BLaER1 treated with 17β-estradiol and CSF1 and Interleukin-3, amounts not matched to agents 10 nM and 100 nM (cell line): ENCODE measurements around the gene PLGRKT.
"Not testable (repeated sequence)": the region's sequence is repeated elsewhere in the genome, so short reads cannot be mapped to it uniquely, and the experiment has no call there.

Experiments used
- H3K27ac ChIP-seq, 11 experiments: shearing (Covaris generic); formaldehyde crosslinking; 2 replicates each; pipeline ENCODE4 v1.8.1; 2022
- H3K27me3 ChIP-seq, 11 experiments: shearing (Covaris generic); formaldehyde crosslinking; 2 replicates each; pipeline ENCODE4 v1.8.1; 2022
- H3K36me3 ChIP-seq, 11 experiments: shearing (Covaris generic); formaldehyde crosslinking; 2 replicates each; pipeline ENCODE4 v1.8.1; 2022
- H3K4me1 ChIP-seq, 10 experiments: shearing (Covaris generic); formaldehyde crosslinking; 2 replicates each; pipeline ENCODE4 v1.8.1; 2022
- H3K4me2 ChIP-seq, 11 experiments: shearing (Covaris generic); formaldehyde crosslinking; 2 replicates each; pipeline ENCODE4 v1.8.1; 2022
- H3K4me3 ChIP-seq, 10 experiments: shearing (Covaris generic); formaldehyde crosslinking; 2 replicates each; pipeline ENCODE4 v1.8.1; 2022
- H3K9ac ChIP-seq, 11 experiments: shearing (Covaris generic); formaldehyde crosslinking; 2 replicates each; pipeline ENCODE4 v1.8.1; 2022
- H3K9me3 ChIP-seq, 11 experiments: shearing (Covaris generic); formaldehyde crosslinking; replicated peaks in 1 of 11; 2 replicates each; pipeline ENCODE4 v1.8.1; 2022
- H4K20me1 ChIP-seq, 11 experiments: shearing (Covaris generic); formaldehyde crosslinking; 2 replicates each; pipeline ENCODE4 v1.8.1; 2022
- Cebpa-rat ChIP-seq, 11 experiments: shearing (Covaris generic); IDR thresholded peaks; 2 replicates each; pipeline ENCODE4 v1.8.1; 2022

The PLGRKT gene

DNA sequence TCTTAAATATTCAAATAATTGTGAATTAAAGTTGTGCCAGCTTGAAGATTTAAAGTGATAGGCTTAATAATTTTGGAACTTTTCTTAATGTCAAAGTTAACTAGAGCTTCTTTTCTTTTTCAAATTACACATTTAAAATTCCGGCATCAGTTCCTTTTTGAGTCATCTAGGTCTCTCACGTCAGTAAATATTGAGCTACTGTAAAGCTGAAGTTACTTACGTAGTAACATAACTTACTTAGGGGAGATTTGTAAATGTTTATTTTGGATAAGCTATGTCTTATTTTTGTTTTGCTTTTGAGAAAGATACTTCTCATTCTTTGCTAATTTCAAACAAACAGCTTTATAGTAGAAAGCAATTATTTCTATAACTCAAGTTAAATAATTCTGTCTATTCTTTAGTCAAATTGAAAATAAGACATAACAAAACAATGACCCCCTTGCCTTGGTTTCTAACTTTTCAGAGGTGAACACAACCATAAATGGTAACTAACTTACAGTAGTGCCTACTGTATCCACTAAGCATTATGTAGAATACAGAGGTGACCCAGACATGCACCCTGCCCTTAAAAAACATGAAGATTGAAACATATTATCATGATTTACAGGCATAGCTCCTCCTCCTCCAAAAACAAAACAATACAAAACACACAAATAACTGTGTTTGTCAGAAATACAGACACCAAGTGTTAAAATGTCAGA, 42.4 kb upstream of the PLGRKT start:
- H3K4me1 ChIP-seq, result peaks cover 0 to 50% (median 0%) of the 10 kb centered on the region in 10 experiments; a peak in 7 of 20 replicates
- H4K20me1 ChIP-seq, result no peaks in the 10 kb centered on the region
- H3K9me3 ChIP-seq, result peaks cover 0 to 18% (median 11%) of the 10 kb centered on the region in 11 experiments; a peak in 14 of 22 replicates
- no peak overlapping the region for H3K9ac ChIP-seq
- H3K4me3 ChIP-seq, result no peak overlapping the region
- H3K27me3 ChIP-seq, result no peaks in the 10 kb centered on the region
- H3K36me3 ChIP-seq, result 0 out of 22 replicates have a peak, but pooled peaks cover 0 to 3% (median 0%) of the 10 kb centered on the region in 11 experiments
- TF ChIP-seq Cebpa-rat (IDR thresholded peaks at IDR 0.05), result no peak
- H3K4me2 ChIP-seq, result no peak overlapping the region
- no peak overlapping the region for H3K27ac ChIP-seq

DNA sequence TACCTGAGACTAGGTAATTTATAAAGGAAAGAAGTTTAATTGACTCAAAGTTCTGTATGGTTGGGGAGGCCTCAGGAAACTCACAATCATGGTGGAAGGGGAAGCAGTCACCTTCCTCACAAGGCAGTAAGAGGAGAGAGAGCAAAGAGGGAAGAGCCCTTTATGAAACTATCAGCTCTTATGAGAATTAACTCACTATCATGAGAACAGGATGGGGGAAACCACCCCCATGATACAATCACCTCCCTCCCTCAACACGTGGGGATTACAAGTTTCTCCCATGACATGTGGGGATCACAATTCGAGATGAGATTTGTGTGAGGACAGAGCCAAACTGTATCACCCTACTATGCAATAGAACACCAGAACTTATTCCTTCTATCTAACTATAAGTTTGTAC, 40.5 kb upstream of the PLGRKT start:
- Histone ChIP-seq H4K20me1 (no peaks in the 10 kb centered on the region), H3K9me3 (peaks cover 0 to 18% (median 11%) of the 10 kb centered on the region in 11 experiments; a peak in 14 of 22 replicates)
- no peak for TF ChIP-seq Cebpa-rat (IDR thresholded peaks at IDR 0.05)

DNA sequence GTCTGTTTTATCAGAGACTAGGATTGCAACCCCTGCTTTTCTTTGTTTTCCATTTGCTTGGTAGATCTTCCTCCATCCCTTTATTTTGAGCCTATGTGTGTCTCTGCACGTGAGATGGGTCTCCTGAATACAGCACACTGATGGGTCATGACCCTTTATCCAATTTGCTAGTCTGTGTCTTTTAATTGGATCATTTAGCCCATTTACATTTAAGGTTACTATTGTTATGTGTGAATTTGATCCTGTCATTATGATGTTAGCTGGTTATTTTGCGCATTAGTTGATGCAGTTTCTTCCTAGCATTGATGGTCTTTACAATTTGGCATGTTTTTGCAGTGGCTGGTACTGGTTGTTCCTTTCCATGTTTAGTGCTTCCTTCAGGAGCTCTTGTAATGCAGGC, 37.9 kb upstream of the PLGRKT start:
- peaks cover 0 to 26% (median 0%) of the 10 kb centered on the region in 10 experiments; a peak in 5 of 20 replicates for H3K4me1 ChIP-seq
- not testable (repeated sequence) for H4K20me1 ChIP-seq, H3K4me3 ChIP-seq

More for the DNA sequence above, 40.5 kb upstream of the PLGRKT start:
- H3K4me1 ChIP-seq, result peaks cover 0 to 51% (median 0%) of the 10 kb centered on the region in 10 experiments; a peak in 7 of 20 replicates
- no peak overlapping the region for H3K4me2 ChIP-seq
- no peak overlapping the region for H3K9ac ChIP-seq
- H3K4me3 ChIP-seq, result no peak overlapping the region
- no peaks in the 10 kb centered on the region for H3K27me3 ChIP-seq
- 0 out of 22 replicates have a peak, but pooled peaks cover 0 to 3% (median 0%) of the 10 kb centered on the region in 11 experiments for H3K36me3 ChIP-seq
- H3K27ac ChIP-seq, result no peak overlapping the region

DNA sequence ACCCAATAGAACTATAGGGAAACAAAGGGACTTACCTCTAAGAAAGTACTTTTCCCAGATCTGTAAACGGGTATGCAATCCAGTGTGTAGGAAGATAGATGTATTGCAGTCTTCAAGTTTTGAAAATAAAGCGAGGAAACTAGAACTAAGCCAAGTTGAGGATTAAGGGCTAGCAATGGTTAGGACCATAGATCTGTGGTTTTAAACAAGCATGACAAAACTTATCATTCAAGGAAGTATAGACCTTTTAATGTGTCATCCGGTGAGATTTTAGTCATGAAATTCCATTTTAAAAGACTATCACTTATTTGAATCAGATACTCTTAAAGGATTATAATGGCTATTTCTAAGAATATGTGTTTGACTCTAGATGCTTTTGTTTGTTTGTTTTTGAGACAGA, 33.1 kb upstream of the PLGRKT start:
- Histone ChIP-seq H3K9ac (no peak overlapping the region), H3K27me3 (no peaks in the 10 kb centered on the region), H3K4me1 (peaks cover 0 to 46% (median 0%) of the 10 kb centered on the region in 10 experiments; a peak in 6 of 20 replicates), H3K36me3 (peaks cover 0 to 10% (median 0%) of the 10 kb centered on the region in 11 experiments; a peak in 2 of 22 replicates), H3K9me3 (no peaks in the 10 kb centered on the region), H3K27ac (no peak overlapping the region), H3K4me3 (no peak overlapping the region), H3K4me2 (no peak overlapping the region), H4K20me1 (no peaks in the 10 kb centered on the region)
- no peak for TF ChIP-seq Cebpa-rat (IDR thresholded peaks at IDR 0.05)

More for the DNA sequence above, 37.9 kb upstream of the PLGRKT start:
- not testable (repeated sequence) for H3K9ac ChIP-seq, H3K27me3 ChIP-seq, H3K4me2 ChIP-seq, H3K27ac ChIP-seq, H3K36me3 ChIP-seq
- H3K9me3 ChIP-seq, result peaks cover 0 to 18% (median 11%) of the 10 kb centered on the region in 11 experiments; a peak in 14 of 22 replicates

DNA sequence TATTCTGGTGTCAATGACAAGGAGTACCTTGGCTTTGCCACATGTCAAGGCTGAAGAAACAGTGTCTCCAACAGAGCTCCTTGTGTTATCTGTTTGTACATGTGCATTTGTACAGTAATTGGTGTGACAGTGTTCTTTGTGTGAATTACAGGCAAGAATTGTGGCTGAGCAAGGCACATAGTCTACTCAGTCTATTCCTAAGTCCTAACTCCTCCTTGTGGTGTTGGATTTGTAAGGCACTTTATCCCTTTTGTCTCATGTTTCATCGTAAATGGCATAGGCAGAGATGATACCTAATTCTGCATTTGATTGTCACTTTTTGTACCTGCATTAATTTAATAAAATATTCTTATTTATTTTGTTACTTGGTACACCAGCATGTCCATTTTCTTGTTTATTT, 32.4 kb upstream of the PLGRKT start:
- H3K27ac ChIP-seq, result no peak overlapping the region
- no peak overlapping the region for H3K9ac ChIP-seq
- peaks cover 0 to 53% (median 0%) of the 10 kb centered on the region in 10 experiments; a peak in 6 of 20 replicates for H3K4me1 ChIP-seq
- H3K4me2 ChIP-seq, result no peak overlapping the region
- peaks cover 0 to 10% (median 0%) of the 10 kb centered on the region in 11 experiments; a peak in 2 of 22 replicates for H3K36me3 ChIP-seq
- 0 out of 22 replicates have a peak, but pooled peaks cover 0 to under 1% (median 0%) of the 10 kb centered on the region in 11 experiments for H3K9me3 ChIP-seq
- H4K20me1 ChIP-seq, result no peaks in the 10 kb centered on the region
- H3K4me3 ChIP-seq, result no peak overlapping the region
- TF ChIP-seq Cebpa-rat (IDR thresholded peaks at IDR 0.05), result no peak
- no peaks in the 10 kb centered on the region for H3K27me3 ChIP-seq

DNA sequence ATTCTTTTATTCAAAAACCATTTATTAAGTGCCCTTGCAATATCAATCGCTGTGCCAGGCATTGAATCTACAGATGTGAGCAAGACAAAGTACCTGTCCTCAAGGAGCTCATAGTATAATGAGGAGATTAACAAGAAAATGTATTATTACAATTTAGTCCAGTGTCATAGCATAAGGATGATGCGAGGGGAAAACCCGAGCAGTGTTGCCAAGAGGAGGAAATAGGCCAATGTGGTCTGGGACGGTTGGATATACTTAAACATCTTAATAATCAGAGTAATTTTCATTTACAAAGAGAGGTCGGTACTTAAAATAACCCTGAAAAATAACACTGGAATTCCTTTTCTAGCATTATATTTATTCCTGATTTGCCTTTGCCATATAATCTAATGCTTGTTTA, 31.1 kb upstream of the PLGRKT start:
- H3K27ac ChIP-seq, result no peak overlapping the region
- no peak for TF ChIP-seq Cebpa-rat (IDR thresholded peaks at IDR 0.05)

DNA sequence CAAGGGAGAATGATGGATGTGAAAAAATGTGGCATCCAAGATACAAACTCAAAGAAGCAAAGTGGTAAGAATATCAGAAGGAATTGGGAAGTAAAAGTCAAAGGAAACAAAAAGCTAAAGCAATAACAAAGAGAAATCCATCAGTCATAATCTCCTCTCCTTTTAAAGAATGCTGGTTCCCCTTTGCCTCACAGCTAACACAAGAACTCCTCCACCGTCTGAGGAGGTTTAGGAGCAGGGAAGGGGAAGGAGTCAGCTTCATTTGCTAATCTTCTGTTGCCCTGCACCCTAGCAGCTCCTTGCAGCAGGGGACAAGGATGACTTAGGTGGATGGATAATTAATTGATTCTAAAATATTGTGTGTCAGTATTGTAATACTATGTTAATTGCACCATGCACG, 29.0 kb upstream of the PLGRKT start:
- no peak overlapping the region for H3K27ac ChIP-seq
- peaks cover 0 to 9% (median 0%) of the 10 kb centered on the region in 11 experiments; a peak in 1 of 22 replicates for H3K9me3 ChIP-seq
- peaks cover 0 to 57% (median 0%) of the 10 kb centered on the region in 10 experiments; a peak in 6 of 20 replicates for H3K4me1 ChIP-seq
- H3K27me3 ChIP-seq, result no peaks in the 10 kb centered on the region
- peaks cover 0 to 29% (median 0%) of the 10 kb centered on the region in 11 experiments; a peak in 3 of 22 replicates for H3K36me3 ChIP-seq
- H3K9ac ChIP-seq, result no peak overlapping the region
- peak overlapping the region in 2 of 11 experiments; percentile 55 to 73; a peak in 5 of 22 replicates for H3K4me2 ChIP-seq
- no peak overlapping the region for H3K4me3 ChIP-seq
- no peak for TF ChIP-seq Cebpa-rat (IDR thresholded peaks at IDR 0.05)
- H4K20me1 ChIP-seq, result no peaks in the 10 kb centered on the region

More for the DNA sequence above, 31.1 kb upstream of the PLGRKT start:
- Histone ChIP-seq H3K4me2 (peak overlapping the region in 1 of 11 experiments; percentile 7; a peak in 1 of 22 replicates), H4K20me1 (no peaks in the 10 kb centered on the region), H3K9ac (no peak overlapping the region), H3K9me3 (peaks cover 0 to 9% (median 0%) of the 10 kb centered on the region in 11 experiments; a peak in 1 of 22 replicates), H3K36me3 (peaks cover 0 to 15% (median 0%) of the 10 kb centered on the region in 11 experiments; a peak in 3 of 22 replicates), H3K4me3 (no peak overlapping the region), H3K27me3 (no peaks in the 10 kb centered on the region), H3K4me1 (peaks cover 0 to 63% (median 0%) of the 10 kb centered on the region in 10 experiments; a peak in 6 of 20 replicates)

DNA sequence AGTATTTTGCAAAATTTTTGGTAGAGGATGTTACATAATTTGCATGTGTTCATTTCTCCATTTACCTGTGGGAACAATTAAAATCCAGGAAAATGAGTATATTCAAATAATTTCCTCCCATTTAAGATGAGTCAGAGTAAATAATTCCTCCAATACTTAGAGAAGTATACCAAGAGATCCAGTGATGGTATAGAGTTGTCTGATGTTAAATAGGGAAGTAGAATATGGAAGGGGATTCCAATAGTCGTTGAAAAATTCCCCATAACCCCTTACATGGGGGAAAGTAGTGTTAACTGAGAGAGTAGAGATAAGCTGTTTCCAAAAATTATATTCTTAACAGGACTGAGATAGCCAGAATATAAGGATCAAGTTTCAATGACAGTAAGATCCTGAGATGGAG, 28.3 kb upstream of the PLGRKT start:
- Histone ChIP-seq H3K4me1 (peaks cover 0 to 60% (median 0%) of the 10 kb centered on the region in 10 experiments; a peak in 6 of 20 replicates), H3K27ac (no peak overlapping the region), H3K27me3 (no peaks in the 10 kb centered on the region), H4K20me1 (no peaks in the 10 kb centered on the region), H3K4me2 (peak overlapping the region in 3 of 11 experiments; percentile 16 to 73 (median 55); a peak in 4 of 22 replicates), H3K36me3 (peaks cover 0 to 29% (median 0%) of the 10 kb centered on the region in 11 experiments; a peak in 3 of 22 replicates), H3K9ac (no peak overlapping the region), H3K9me3 (peaks cover 0 to 9% (median 0%) of the 10 kb centered on the region in 11 experiments; a peak in 1 of 22 replicates), H3K4me3 (no peak overlapping the region)
- TF ChIP-seq Cebpa-rat (IDR thresholded peaks at IDR 0.05), result no peak

DNA sequence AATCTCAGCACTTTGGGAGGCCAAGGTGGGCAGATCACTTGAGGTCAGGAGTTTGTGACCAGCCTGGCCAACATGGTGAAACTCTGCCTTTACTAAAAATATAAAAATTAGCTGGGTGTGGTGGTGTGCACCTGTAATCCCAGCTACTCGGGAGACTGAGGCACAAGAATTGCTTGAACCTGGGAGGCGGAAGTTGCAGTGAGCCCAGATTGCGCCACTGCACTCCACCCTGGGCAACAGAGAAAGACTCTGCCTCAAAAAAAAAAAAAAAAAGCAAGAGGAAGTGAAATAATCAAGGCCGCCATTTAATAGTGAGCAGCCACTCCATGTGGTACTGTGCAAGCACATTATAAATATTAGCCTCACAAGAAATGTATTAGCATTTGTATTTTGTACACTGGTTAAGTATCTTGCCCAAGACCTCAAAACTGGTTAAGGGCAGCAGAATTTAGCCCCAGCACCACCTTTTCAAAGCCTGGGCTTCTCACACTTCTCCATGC, 27.2 kb upstream of the PLGRKT start:
- H3K27me3 ChIP-seq, H3K9me3 ChIP-seq, H4K20me1 ChIP-seq, H3K4me3 ChIP-seq, H3K9ac ChIP-seq: not testable (repeated sequence)
- peaks cover 0 to 29% (median 0%) of the 10 kb centered on the region in 11 experiments; a peak in 3 of 22 replicates for H3K36me3 ChIP-seq
- H3K27ac ChIP-seq, result peak overlapping the region in 1 of 11 experiments; percentile 12; a peak in 1 of 22 replicates
- H3K4me2 ChIP-seq, result peak overlapping the region in 3 of 11 experiments; percentile 16 to 73 (median 55); a peak in 6 of 22 replicates
- peaks cover 0 to 71% (median 4%) of the 10 kb centered on the region in 10 experiments; a peak in 10 of 20 replicates for H3K4me1 ChIP-seq
